CD8-positive, alpha-beta memory T cell (primary cell): Measurements from ENCODE around the gene RCAN2. TPM values are rescaled to one million over a fixed set of nuclear protein-coding genes. Genes with fewer than 3 reads are reported as not detected.

Source experiments
- CTCF ChIA-PET: fragments of 350-600 bp; sonication (Branson Sonifier 250); formaldehyde crosslinking; loops from one replicate; lab custom pipeline; 2021; ENCODE audit warnings: antibody characterized with exemption; lab: Charles Lee
- POLR2A ChIA-PET: fragments of 350-600 bp; sonication (Branson Sonifier 250); formaldehyde crosslinking; loops from one replicate; lab custom pipeline; 2021; ENCODE audit warnings: antibody characterized with exemption; lab: Charles Lee
- DNase-seq, 5 donors: peaks; one replicate each; pipeline versions ENCODE4 v3.0.0 to v3.0.0-alpha.2; 2020 to 2022; ENCODE audit warnings: mixed read lengths in 1 of 5
- H3K27ac ChIP-seq: one replicate; pipeline ENCODE4 v1.7.0; 2013; ENCODE audit warnings: low read depth, mild to moderate bottlenecking, low read length, moderate library complexity
- H3K27me3 ChIP-seq: 2 replicates; pipeline ENCODE4 v1.7.0; 2013; ENCODE audit warnings: low read length, mild to moderate bottlenecking; ENCODE audit not compliant: insufficient read depth, poor library complexity, severe bottlenecking
- H3K36me3 ChIP-seq: 2 replicates; pipeline ENCODE4 v1.7.0; 2013; ENCODE audit warnings: mild to moderate bottlenecking, low read length, moderate library complexity; ENCODE audit not compliant: insufficient read depth
- H3K4me1 ChIP-seq: 2 replicates; pipeline ENCODE4 v1.7.0; 2013; ENCODE audit warnings: mild to moderate bottlenecking, low read length, moderate library complexity; ENCODE audit not compliant: insufficient read depth
- H3K4me3 ChIP-seq: 2 replicates; pipeline ENCODE4 v1.7.0; 2013; ENCODE audit warnings: mild to moderate bottlenecking, low read length
- H3K9me3 ChIP-seq: 2 replicates; pipeline ENCODE4 v1.7.0; 2013; ENCODE audit warnings: mild to moderate bottlenecking, low read length
- H3K27ac Mint-ChIP-seq, 8 donors: one replicate each; pipeline ENCODE4 v1.8.0; 2020 to 2021; ENCODE audit warnings: mixed read lengths in 8 of 8, mild to moderate bottlenecking in 6 of 8, inconsistent platforms in 3 of 8, moderate library complexity in 3 of 8
- H3K27me3 Mint-ChIP-seq, 2 donors: one replicate each; pipeline ENCODE4 v1.8.0; 2020 to 2021; ENCODE audit warnings: mixed read lengths in 2 of 2, mild to moderate bottlenecking in 1 of 2, moderate library complexity in 1 of 2
- H3K36me3 Mint-ChIP-seq, 3 donors: one replicate each; pipeline ENCODE4 v1.8.0; 2020 to 2021; ENCODE audit warnings: mixed read lengths in 3 of 3, inconsistent platforms in 1 of 3, mild to moderate bottlenecking in 1 of 3
- H3K4me1 Mint-ChIP-seq, 3 donors: one replicate each; pipeline ENCODE4 v1.8.0; 2020 to 2021; ENCODE audit warnings: mixed read lengths in 3 of 3, inconsistent platforms in 1 of 3, mild to moderate bottlenecking in 1 of 3
- H3K4me3 Mint-ChIP-seq, 7 donors: one replicate each; pipeline ENCODE4 v1.8.0; 2020 to 2021; ENCODE audit warnings: mixed read lengths in 7 of 7, mild to moderate bottlenecking in 6 of 7, moderate library complexity in 4 of 7, inconsistent platforms in 2 of 7
- H3K9me3 Mint-ChIP-seq, 5 donors: one replicate each; pipeline ENCODE4 v1.8.0; 2020 to 2022; ENCODE audit warnings: mixed read lengths in 5 of 5, mild to moderate bottlenecking in 3 of 5, moderate library complexity in 2 of 5, inconsistent platforms in 1 of 5
- polyA plus RNA-seq: library from polyadenylated mRNA; unstranded; fragments of 300-500 nt; fragmentation: Illumina TruSeq; gene quantifications from one replicate; pipeline ENCODE4 v1.2.3, GENCODE V29; 2021
- total RNA-seq, 2 experiments: library from RNA; stranded (reverse); gene quantifications; one replicate each; pipeline ENCODE4 v1.2.3, GENCODE V29; 2021

The RCAN2 gene
- total and polyA plus RNA-seq, 3 experiments from 2014 or later = 0.48 to 0.82 (median 0.49) TPM

- H3K27me3 Mint-ChIP-seq = peaks cover 14 to 26% of the 10 kb centered on the region in 2 donors
- no peaks in the 10 kb centered on the region for H3K36me3 Mint-ChIP-seq
- POLR2A ChIA-PET = no interaction called here
Measured at GRCh38 chr6:46466570-46466969, 24.7 kb downstream of the RCAN2 start.

GRCh38 chr6:46465294-46466165 is 25.7 kb downstream of the RCAN2 start:
- no peak for DNase-seq
- Mint-ChIP-seq H3K27me3 (peaks cover 10 to 19% of the 10 kb centered on the region in 2 donors), H3K4me1 (no peaks in the 10 kb centered on the region), H3K27ac (peak overlapping the region in 1 of 8 donors; percentile 1), H3K36me3 (no peaks in the 10 kb centered on the region), H3K9me3 (no peaks in the 10 kb centered on the region), H3K4me3 (no peak overlapping the region)
- Histone ChIP-seq H3K36me3 (no peaks in the 10 kb centered on the region), H3K27ac (no peak overlapping the region), H3K9me3 (no peaks in the 10 kb centered on the region), H3K27me3 (no peaks in the 10 kb centered on the region), H3K4me3 (no peak overlapping the region), H3K4me1 (no peaks in the 10 kb centered on the region)
- POLR2A ChIA-PET = no interaction called here
- CTCF ChIA-PET = no interaction called here

More at GRCh38 chr6:46466570-46466969, 24.7 kb downstream of the RCAN2 start:
- H3K36me3 ChIP-seq = no peaks in the 10 kb centered on the region
- no peak overlapping the region for H3K27ac ChIP-seq
- CTCF ChIA-PET = interaction anchor here (1.2 kb wide), 1 partner anchor 377 kb away, joined by 5 read pairs; no protein-coding TSS in a partner anchor
- Mint-ChIP-seq H3K9me3 (no peaks in the 10 kb centered on the region), H3K4me3 (no peak overlapping the region), H3K4me1 (no peaks in the 10 kb centered on the region), H3K27ac (no peak overlapping the region)
- H3K4me1 ChIP-seq = no peaks in the 10 kb centered on the region
- H3K27me3 ChIP-seq = no peaks in the 10 kb centered on the region
- H3K9me3 ChIP-seq = no peaks in the 10 kb centered on the region
- no peak overlapping the region for H3K4me3 ChIP-seq
- DNase-seq = no peak

GRCh38 chr6:46456297-46456696 is 35.0 kb downstream of the RCAN2 start:
- Histone ChIP-seq H3K36me3 (no peaks in the 10 kb centered on the region), H3K4me1 (no peaks in the 10 kb centered on the region), H3K27me3 (peaks cover 6% of the 10 kb centered on the region), H3K4me3 (no peak overlapping the region), H3K9me3 (no peaks in the 10 kb centered on the region), H3K27ac (no peak overlapping the region)
- no peaks in the 10 kb centered on the region for H3K36me3 Mint-ChIP-seq
- DNase-seq = no peak
- ChIA-PET CTCF (no interaction called here), POLR2A (no interaction called here)
- no peaks in the 10 kb centered on the region for H3K4me1 Mint-ChIP-seq
- no peak overlapping the region for H3K27ac Mint-ChIP-seq
- H3K9me3 Mint-ChIP-seq = no peaks in the 10 kb centered on the region
- H3K27me3 Mint-ChIP-seq = peaks cover 0 to 55% of the 10 kb centered on the region in 2 donors
- H3K4me3 Mint-ChIP-seq = no peak overlapping the region

GRCh38 chr6:46454691-46455090 is 36.6 kb downstream of the RCAN2 start:
- H3K4me1 ChIP-seq = no peaks in the 10 kb centered on the region
- Mint-ChIP-seq H3K27ac (no peak overlapping the region), H3K4me1 (no peaks in the 10 kb centered on the region), H3K36me3 (no peaks in the 10 kb centered on the region), H3K9me3 (peaks cover 2 to 4% (median 2%) of the 10 kb centered on the region in 5 donors), H3K27me3 (peaks cover 2 to 50% of the 10 kb centered on the region in 2 donors), H3K4me3 (no peak overlapping the region)
- ChIA-PET POLR2A (no interaction called here), CTCF (no interaction called here)
- H3K9me3 ChIP-seq = no peaks in the 10 kb centered on the region
- H3K4me3 ChIP-seq = no peak overlapping the region
- no peak overlapping the region for H3K27ac ChIP-seq
- peaks cover 6% of the 10 kb centered on the region for H3K27me3 ChIP-seq
- DNase-seq = no peak
- no peaks in the 10 kb centered on the region for H3K36me3 ChIP-seq

GRCh38 chr6:46453741-46454316 is 37.4 kb downstream of the RCAN2 start:
- no peaks in the 10 kb centered on the region for H3K9me3 ChIP-seq
- peaks cover 2 to 50% of the 10 kb centered on the region in 2 donors for H3K27me3 Mint-ChIP-seq
- H3K27me3 ChIP-seq = peaks cover 6% of the 10 kb centered on the region
- H3K36me3 ChIP-seq = no peaks in the 10 kb centered on the region
- H3K9me3 Mint-ChIP-seq = peaks cover 2 to 7% (median 5%) of the 10 kb centered on the region in 5 donors
- no peaks in the 10 kb centered on the region for H3K36me3 Mint-ChIP-seq
- no peak overlapping the region for H3K4me3 Mint-ChIP-seq
- no peak overlapping the region for H3K27ac Mint-ChIP-seq
- H3K4me1 Mint-ChIP-seq = no peaks in the 10 kb centered on the region
- POLR2A ChIA-PET = no interaction called here
- CTCF ChIA-PET = no interaction called here
- no peak overlapping the region for H3K27ac ChIP-seq
- no peaks in the 10 kb centered on the region for H3K4me1 ChIP-seq
- no peak overlapping the region for H3K4me3 ChIP-seq
- DNase-seq = no peak

GRCh38 chr6:46453216-46453615 is 38.0 kb downstream of the RCAN2 start:
- no peak for DNase-seq

GRCh38 chr6:46452312-46452917 is 38.8 kb downstream of the RCAN2 start:
- no peak overlapping the region for H3K4me3 ChIP-seq
- ChIA-PET POLR2A (no interaction called here), CTCF (no interaction called here)
- Mint-ChIP-seq H3K27me3 (peaks cover 2 to 49% of the 10 kb centered on the region in 2 donors), H3K9me3 (peaks cover 2 to 10% (median 10%) of the 10 kb centered on the region in 5 donors), H3K27ac (no peak overlapping the region), H3K36me3 (no peaks in the 10 kb centered on the region), H3K4me1 (no peaks in the 10 kb centered on the region), H3K4me3 (no peak overlapping the region)
- H3K27me3 ChIP-seq = peaks cover 6% of the 10 kb centered on the region
- H3K27ac ChIP-seq = no peak overlapping the region
- H3K9me3 ChIP-seq = no peaks in the 10 kb centered on the region
- H3K4me1 ChIP-seq = no peaks in the 10 kb centered on the region
- no peaks in the 10 kb centered on the region for H3K36me3 ChIP-seq
- DNase-seq = no peak

More at GRCh38 chr6:46453216-46453615, 38.0 kb downstream of the RCAN2 start:
- peaks cover 6% of the 10 kb centered on the region for H3K27me3 ChIP-seq
- Mint-ChIP-seq H3K36me3 (no peaks in the 10 kb centered on the region), H3K4me1 (no peaks in the 10 kb centered on the region), H3K27me3 (peaks cover 2 to 53% of the 10 kb centered on the region in 2 donors), H3K27ac (no peak overlapping the region), H3K4me3 (no peak overlapping the region), H3K9me3 (peaks cover 2 to 10% (median 7%) of the 10 kb centered on the region in 5 donors)
- ChIA-PET CTCF (no interaction called here), POLR2A (no interaction called here)
- H3K27ac ChIP-seq = no peak overlapping the region
- H3K4me1 ChIP-seq = no peaks in the 10 kb centered on the region
- H3K36me3 ChIP-seq = no peaks in the 10 kb centered on the region
- H3K4me3 ChIP-seq = no peak overlapping the region
- no peaks in the 10 kb centered on the region for H3K9me3 ChIP-seq

- Histone ChIP-seq H3K9me3 (no peaks in the 10 kb centered on the region), H3K27me3 (no peaks in the 10 kb centered on the region), H3K27ac (no peak overlapping the region), H3K4me1 (no peaks in the 10 kb centered on the region), H3K36me3 (no peaks in the 10 kb centered on the region), H3K4me3 (no peak overlapping the region)
- ChIA-PET POLR2A (no interaction called here), CTCF (no interaction called here)
- Mint-ChIP-seq H3K27me3 (peaks cover 5 to 38% of the 10 kb centered on the region in 2 donors), H3K27ac (no peak overlapping the region), H3K4me1 (no peaks in the 10 kb centered on the region), H3K36me3 (no peaks in the 10 kb centered on the region), H3K4me3 (no peak overlapping the region), H3K9me3 (peaks cover 4 to 14% (median 10%) of the 10 kb centered on the region in 5 donors)
- no peak for DNase-seq
Measured at GRCh38 chr6:46451343-46451742, 39.9 kb downstream of the RCAN2 start.
